GM21737 (cell line): ENCODE results near the gene GSK3B.
A peak's percentile ranks its signal among the peaks of the same experiment; 100 is the strongest.

Source experiments
- ATAC-seq: cut with Tn5 transposase; IDR thresholded peaks from one replicate; pipeline ENCODE4 v1.9.1; 2021; ENCODE audit warnings: mild to moderate bottlenecking, moderate library complexity; ENCODE audit not compliant: unreplicated experiment

Gene GSK3B

DNA sequence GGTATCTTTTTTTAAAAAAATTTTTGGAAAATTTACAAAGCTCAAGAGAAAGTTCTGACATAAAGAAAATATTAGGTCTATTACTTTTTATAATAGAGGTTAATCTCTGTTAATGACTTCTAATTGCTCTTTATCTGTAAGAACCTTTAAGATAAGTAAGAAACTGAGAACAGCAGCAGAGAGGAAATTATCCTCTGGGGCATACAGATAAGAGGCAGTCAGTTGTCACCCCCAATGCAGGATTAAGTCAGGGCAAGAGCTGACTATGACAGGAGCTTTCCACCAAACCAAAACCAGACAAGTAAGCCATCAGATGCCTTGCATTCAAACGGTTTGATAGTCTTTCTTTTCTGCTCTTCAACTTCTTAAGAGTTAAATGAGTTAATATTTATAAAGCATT is 149.0 kb downstream of the GSK3B start:
- ATAC-seq: no peak

GRCh38 chr3:119944091-119944490 is 150.2 kb downstream of the GSK3B start:
- peak; percentile 53 for ATAC-seq

DNA sequence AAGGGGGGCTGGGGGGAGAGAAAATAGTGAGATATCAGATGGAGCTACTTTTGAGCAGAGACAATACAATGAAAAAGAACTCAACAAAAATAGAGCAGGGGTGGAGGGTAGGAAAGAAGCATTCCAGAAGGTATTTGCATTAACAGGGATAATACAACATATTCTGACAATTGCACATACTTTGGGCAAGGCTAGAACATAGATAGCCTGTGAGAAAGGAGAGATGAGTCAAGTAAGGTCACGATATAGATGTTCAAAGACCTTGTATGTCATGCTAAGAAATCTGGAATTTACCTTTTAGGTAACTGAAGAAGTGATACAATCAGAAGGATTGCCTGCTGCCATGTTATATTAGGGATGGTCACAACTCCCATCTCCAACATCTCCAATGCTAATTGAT is 155.2 kb downstream of the GSK3B start:
- ATAC-seq: no peak

- peak; percentile 96 for ATAC-seq
These were observed 157.0 kb downstream of the GSK3B start for GRCh38 chr3:119937229-119937628.

DNA sequence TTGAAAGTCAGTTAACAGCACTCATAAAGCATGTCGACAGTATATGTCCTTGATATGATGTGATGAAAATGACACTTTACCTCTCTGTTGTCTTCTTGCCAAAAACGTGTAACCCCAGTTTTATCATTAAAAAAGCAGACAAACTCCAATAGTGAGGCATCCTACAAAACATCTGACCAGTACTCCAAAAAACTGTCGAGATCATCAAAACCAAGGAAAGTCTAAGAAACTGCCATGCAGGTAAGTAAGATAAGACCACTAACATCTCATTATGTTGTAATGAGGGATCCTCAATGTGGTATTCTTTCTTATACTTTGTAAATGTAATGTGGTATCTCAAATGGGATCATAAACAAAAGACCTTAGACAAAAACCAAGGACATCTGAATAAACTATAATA is 160.0 kb downstream of the GSK3B start:
- ATAC-seq: no peak

GRCh38 chr3:119933207-119933606 is 161.0 kb downstream of the GSK3B start:
- ATAC-seq: no peak

GRCh38 chr3:119930286-119930685 is 164.0 kb downstream of the GSK3B start:
- ATAC-seq: no peak

GRCh38 chr3:119927190-119927589 is 167.1 kb downstream of the GSK3B start:
- no peak for ATAC-seq

GRCh38 chr3:119924111-119925094 is 169.8 kb downstream of the GSK3B start:
- no peak for ATAC-seq

DNA sequence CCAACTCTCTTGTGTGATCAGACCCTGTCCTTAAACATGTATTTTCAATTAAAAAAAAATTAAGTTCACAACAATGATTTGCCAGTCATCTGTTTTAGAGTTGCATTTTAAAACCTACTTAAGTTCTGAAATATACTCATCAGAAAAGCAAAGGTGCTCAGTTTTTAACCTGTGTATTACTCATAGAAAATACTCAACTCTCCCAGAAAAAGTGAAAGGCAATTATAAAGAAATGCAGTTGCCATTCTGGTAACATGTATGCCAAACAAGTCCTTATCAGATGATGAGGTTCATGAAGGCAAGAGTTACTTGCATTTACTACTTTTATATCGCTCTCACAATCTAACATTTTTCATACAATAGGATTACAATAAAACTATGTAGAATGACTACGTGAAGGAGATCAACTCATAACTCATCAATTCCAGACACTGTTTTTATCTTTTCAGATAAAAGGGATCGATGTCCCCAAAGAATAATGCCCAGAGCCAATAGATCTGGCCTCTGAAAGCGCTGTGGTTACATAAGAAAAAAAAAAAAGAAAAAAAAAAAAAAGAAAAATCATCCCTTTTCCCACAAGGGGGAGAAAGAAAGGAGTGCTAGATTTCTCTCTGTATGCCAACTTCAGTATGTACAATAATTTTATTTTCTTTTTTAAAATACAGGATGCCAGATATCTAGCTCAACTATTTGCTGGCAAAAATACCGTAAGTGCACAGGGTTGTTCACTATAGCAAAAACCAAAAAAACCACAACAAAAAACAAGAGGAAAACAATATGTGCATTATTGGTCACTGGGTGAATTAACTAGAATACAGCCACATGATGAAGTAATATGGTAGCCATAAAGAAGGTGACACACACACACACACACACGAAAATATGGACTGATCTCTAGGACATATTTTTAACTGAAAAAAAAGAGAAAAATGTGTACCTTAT is 175.0 kb downstream of the GSK3B start:
- ATAC-seq: no peak

DNA sequence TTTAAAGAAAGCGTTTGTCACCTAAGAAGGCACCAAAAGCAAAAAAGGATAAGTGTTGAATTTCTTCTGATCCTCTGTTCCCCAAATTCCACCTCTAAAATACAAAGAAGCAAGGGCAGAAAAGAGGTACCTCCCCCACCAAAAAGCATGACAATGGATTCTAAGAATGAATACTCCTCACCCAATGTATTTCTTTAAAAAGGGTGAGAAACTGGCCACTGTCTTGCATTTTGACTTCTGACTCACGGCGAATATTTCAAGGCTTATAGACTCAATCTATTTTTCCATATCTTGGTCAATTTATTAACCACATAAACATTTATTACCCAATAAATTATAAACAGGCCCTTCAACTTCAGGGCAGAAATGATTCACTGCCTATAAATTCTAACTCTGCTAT is 181.2 kb downstream of the GSK3B start:
- ATAC-seq: no peak

DNA sequence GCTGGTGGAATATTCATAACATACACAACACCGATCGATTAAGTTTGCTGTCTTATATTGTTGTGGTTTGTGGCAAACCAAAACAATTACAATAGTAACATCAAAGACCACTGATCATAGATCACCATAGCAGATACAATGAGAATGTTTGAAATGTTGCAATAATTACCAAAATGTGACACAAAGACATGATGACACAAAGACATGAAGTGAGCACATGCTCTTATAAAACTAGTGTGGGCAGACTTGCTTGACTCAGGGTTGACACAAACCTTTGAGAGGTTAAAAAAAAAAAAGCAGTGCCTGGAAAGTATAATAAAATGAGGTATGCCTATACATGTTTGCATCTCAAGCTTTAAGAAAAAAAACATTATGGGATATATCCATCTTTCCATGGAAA is 182.0 kb downstream of the GSK3B start:
- no peak for ATAC-seq

DNA sequence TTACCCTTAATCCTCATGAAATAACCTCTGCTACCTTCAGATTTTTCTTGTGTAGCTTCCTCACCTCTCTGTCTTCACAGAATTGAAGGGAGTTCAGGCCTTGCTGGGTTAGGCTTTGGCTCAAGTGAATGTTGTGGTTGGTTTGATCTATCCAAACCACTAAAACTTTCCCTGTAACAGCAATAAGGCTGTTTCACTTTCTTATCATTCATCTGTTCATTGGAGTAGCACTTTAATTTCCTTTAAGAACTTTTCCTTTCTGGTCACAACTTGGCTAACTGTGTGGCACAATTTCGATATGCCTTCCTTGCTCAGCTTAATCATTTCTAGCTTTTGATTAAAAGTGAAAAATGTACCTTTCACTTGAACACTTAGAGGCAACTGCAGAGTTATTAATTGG is 182.5 kb downstream of the GSK3B start:
- no peak for ATAC-seq

- ATAC-seq: no peak
These were observed 192.2 kb downstream of the GSK3B start for GRCh38 chr3:119902061-119902460.

GRCh38 chr3:119901148-119901547 is 193.1 kb downstream of the GSK3B start:
- no peak for ATAC-seq

DNA sequence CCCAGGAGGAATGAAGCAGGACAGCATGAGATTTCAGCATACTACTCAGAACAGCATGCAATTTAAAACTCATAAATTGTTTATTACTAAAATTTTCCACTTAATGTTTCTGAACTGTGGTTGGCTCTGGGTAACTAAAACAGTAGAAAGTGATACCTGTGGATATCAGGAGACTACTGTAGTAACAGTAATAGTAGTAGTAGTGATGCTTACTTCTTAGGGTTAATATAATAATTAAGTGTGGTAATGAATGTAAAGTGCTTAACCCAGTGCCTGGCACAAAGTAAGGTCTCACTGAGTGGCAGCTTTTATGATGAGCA is 195.1 kb downstream of the GSK3B start:
- ATAC-seq: no peak

- no peak for ATAC-seq
These were observed 195.6 kb downstream of the GSK3B start for GRCh38 chr3:119898478-119899191.

GRCh38 chr3:119894195-119894594 is 200.1 kb downstream of the GSK3B start:
- ATAC-seq: no peak

- no peak for ATAC-seq
These were observed 200.5 kb downstream of the GSK3B start for GRCh38 chr3:119893769-119894168.

- ATAC-seq: no peak
These were observed 202.1 kb downstream of the GSK3B start for GRCh38 chr3:119891944-119892721.
